Activated naive CD4-positive, alpha-beta T cell treated with anti-CD3 and anti-CD28 coated beads, Interleukin-2, amount 10 ng/mL, durations not matched to agents 7 days and 5 days (primary cell): ENCODE measurements around the gene ACP1.

ENCODE experiments used
- CTCF ChIA-PET: fragments of 350-600 bp; sonication (Branson Sonifier 250); formaldehyde crosslinking; loops from one replicate; lab custom pipeline; 2021; ENCODE audit warnings: antibody characterized with exemption; lab: Charles Lee
- DNase-seq: peaks from one replicate; pipeline ENCODE4 v3.0.0-alpha.2; 2020
- H3K27ac Mint-ChIP-seq: one replicate; pipeline ENCODE4 v1.8.0; 2021; ENCODE audit warnings: mild to moderate bottlenecking, moderate library complexity, mixed read lengths
- H3K27me3 Mint-ChIP-seq: one replicate; pipeline ENCODE4 v1.8.0; 2021; ENCODE audit warnings: mild to moderate bottlenecking, mixed read lengths
- H3K36me3 Mint-ChIP-seq: one replicate; pipeline ENCODE4 v1.8.0; 2021; ENCODE audit warnings: mixed read lengths
- H3K4me1 Mint-ChIP-seq: one replicate; pipeline ENCODE4 v1.8.0; 2021; ENCODE audit warnings: mixed read lengths
- H3K4me3 Mint-ChIP-seq: one replicate; pipeline ENCODE4 v1.8.0; 2021; ENCODE audit warnings: mild to moderate bottlenecking, moderate library complexity, mixed read lengths
- H3K9me3 Mint-ChIP-seq: one replicate; pipeline ENCODE4 v1.8.0; 2021; ENCODE audit warnings: mixed read lengths

Gene ACP1

GRCh38 chr2:244547-244946, 20.2 kb upstream of the ACP1 start:
- no peak overlapping the region for H3K4me3 Mint-ChIP-seq
- DNase-seq: no peak
- H3K27me3 Mint-ChIP-seq: no peaks in the 10 kb centered on the region
- peaks cover 4% of the 10 kb centered on the region for H3K4me1 Mint-ChIP-seq
- no peaks in the 10 kb centered on the region for H3K9me3 Mint-ChIP-seq
- H3K36me3 Mint-ChIP-seq: peaks cover 10% of the 10 kb centered on the region
- CTCF ChIA-PET: no interaction called here
- no peak overlapping the region for H3K27ac Mint-ChIP-seq

- H3K27me3 Mint-ChIP-seq: no peaks in the 10 kb centered on the region
- H3K9me3 Mint-ChIP-seq: no peaks in the 10 kb centered on the region
- no peak overlapping the region for H3K27ac Mint-ChIP-seq
- H3K4me3 Mint-ChIP-seq: no peak overlapping the region
- CTCF ChIA-PET: interaction anchor here (1.0 to 2.9 kb wide), 11 partner anchors 8 to 392 kb away, joined by 3 to 14 read pairs (median 4); no protein-coding TSS in a partner anchor
- peaks cover 4% of the 10 kb centered on the region for H3K4me1 Mint-ChIP-seq
- peak; percentile 43 for DNase-seq
- peaks cover 3% of the 10 kb centered on the region for H3K36me3 Mint-ChIP-seq
Measured at GRCh38 chr2:246489-247144, 18.1 kb upstream of the ACP1 start.

- Mint-ChIP-seq H3K4me3 (no peak overlapping the region), H3K4me1 (peaks cover 4% of the 10 kb centered on the region), H3K36me3 (peaks cover 3% of the 10 kb centered on the region), H3K9me3 (no peaks in the 10 kb centered on the region), H3K27ac (no peak overlapping the region), H3K27me3 (no peaks in the 10 kb centered on the region)
- no peak for DNase-seq
- CTCF ChIA-PET: interaction anchor here (1.3 kb wide), 1 partner anchor 9 kb away, joined by 4 read pairs; no protein-coding TSS in a partner anchor
Measured at GRCh38 chr2:248724-249123, 16.0 kb upstream of the ACP1 start.

GRCh38 chr2:249538-250042, 15.2 kb upstream of the ACP1 start:
- H3K36me3 Mint-ChIP-seq: peaks cover 3% of the 10 kb centered on the region
- H3K4me3 Mint-ChIP-seq: no peak overlapping the region
- H3K9me3 Mint-ChIP-seq: no peaks in the 10 kb centered on the region
- CTCF ChIA-PET: interaction anchor here (1.0 kb wide), 1 partner anchor 230 kb away, joined by 4 read pairs; no protein-coding TSS in a partner anchor
- H3K27me3 Mint-ChIP-seq: no peaks in the 10 kb centered on the region
- no peak overlapping the region for H3K27ac Mint-ChIP-seq
- no peak for DNase-seq
- H3K4me1 Mint-ChIP-seq: peaks cover 4% of the 10 kb centered on the region

GRCh38 chr2:252001-252602, 12.6 kb upstream of the ACP1 start:
- no peak overlapping the region for H3K4me3 Mint-ChIP-seq
- no peak for DNase-seq
- H3K9me3 Mint-ChIP-seq: no peaks in the 10 kb centered on the region
- no peak overlapping the region for H3K27ac Mint-ChIP-seq
- H3K36me3 Mint-ChIP-seq: no peaks in the 10 kb centered on the region
- no peaks in the 10 kb centered on the region for H3K4me1 Mint-ChIP-seq
- CTCF ChIA-PET: no interaction called here
- H3K27me3 Mint-ChIP-seq: no peaks in the 10 kb centered on the region

- Mint-ChIP-seq H3K4me1 (no peaks in the 10 kb centered on the region), H3K9me3 (peaks cover 7% of the 10 kb centered on the region), H3K36me3 (peaks cover 3% of the 10 kb centered on the region), H3K4me3 (no peak overlapping the region), H3K27ac (no peak overlapping the region), H3K27me3 (no peaks in the 10 kb centered on the region)
- DNase-seq: no peak
- CTCF ChIA-PET: no interaction called here
Measured at GRCh38 chr2:253202-253638, 11.5 kb upstream of the ACP1 start.

GRCh38 chr2:254241-254640, 10.5 kb upstream of the ACP1 start:
- CTCF ChIA-PET: interaction anchor here (1.5 kb wide), 1 partner anchor 36 kb away, joined by 3 read pairs; no protein-coding TSS in a partner anchor
- Mint-ChIP-seq H3K9me3 (peaks cover 14% of the 10 kb centered on the region), H3K4me1 (no peaks in the 10 kb centered on the region), H3K4me3 (no peak overlapping the region), H3K27ac (no peak overlapping the region), H3K27me3 (no peaks in the 10 kb centered on the region), H3K36me3 (peaks cover 3% of the 10 kb centered on the region)
- DNase-seq: no peak

- no peak overlapping the region for H3K27ac Mint-ChIP-seq
- no peak overlapping the region for H3K4me3 Mint-ChIP-seq
- no peaks in the 10 kb centered on the region for H3K4me1 Mint-ChIP-seq
- H3K27me3 Mint-ChIP-seq: no peaks in the 10 kb centered on the region
- H3K36me3 Mint-ChIP-seq: peaks cover 3% of the 10 kb centered on the region
- CTCF ChIA-PET: interaction anchor here (1.0 to 1.5 kb wide), 2 partner anchors 9 to 35 kb away, joined by 3 to 4 read pairs; no protein-coding TSS in a partner anchor
- peaks cover 14% of the 10 kb centered on the region for H3K9me3 Mint-ChIP-seq
- no peak for DNase-seq
Measured at GRCh38 chr2:255195-255594, 9.6 kb upstream of the ACP1 start.

- no peak for DNase-seq
- no peaks in the 10 kb centered on the region for H3K27me3 Mint-ChIP-seq
- peaks cover 14% of the 10 kb centered on the region for H3K9me3 Mint-ChIP-seq
- H3K27ac Mint-ChIP-seq: no peak overlapping the region
- H3K4me1 Mint-ChIP-seq: no peaks in the 10 kb centered on the region
- H3K36me3 Mint-ChIP-seq: peaks cover 3% of the 10 kb centered on the region
- no peak overlapping the region for H3K4me3 Mint-ChIP-seq
- CTCF ChIA-PET: interaction anchor here (0.9 kb wide), 2 partner anchors 9 to 379 kb away, joined by 3 read pairs; no protein-coding TSS in a partner anchor
Measured at GRCh38 chr2:256094-256493, 8.7 kb upstream of the ACP1 start.

GRCh38 chr2:257429-257828, 7.3 kb upstream of the ACP1 start:
- Mint-ChIP-seq H3K9me3 (peaks cover 14% of the 10 kb centered on the region), H3K27ac (no peak overlapping the region), H3K4me1 (peaks cover 4% of the 10 kb centered on the region), H3K36me3 (peaks cover 8% of the 10 kb centered on the region), H3K27me3 (no peaks in the 10 kb centered on the region), H3K4me3 (no peak overlapping the region)
- no peak for DNase-seq
- CTCF ChIA-PET: no interaction called here

- DNase-seq: no peak
- Mint-ChIP-seq H3K27ac (no peak overlapping the region), H3K4me1 (peaks cover 7% of the 10 kb centered on the region), H3K4me3 (no peak overlapping the region), H3K27me3 (no peaks in the 10 kb centered on the region), H3K36me3 (peaks cover 8% of the 10 kb centered on the region), H3K9me3 (peaks cover 14% of the 10 kb centered on the region)
- CTCF ChIA-PET: no interaction called here
Measured at GRCh38 chr2:257842-258241, 6.9 kb upstream of the ACP1 start.

- Mint-ChIP-seq H3K27ac (no peak overlapping the region), H3K4me3 (no peak overlapping the region), H3K4me1 (peaks cover 10% of the 10 kb centered on the region), H3K27me3 (no peaks in the 10 kb centered on the region), H3K9me3 (peaks cover 14% of the 10 kb centered on the region), H3K36me3 (peaks cover 8% of the 10 kb centered on the region)
- no peak for DNase-seq
- CTCF ChIA-PET: no interaction called here
Measured at GRCh38 chr2:258933-259332, 5.8 kb upstream of the ACP1 start.

GRCh38 chr2:259789-260331, 4.9 kb upstream of the ACP1 start:
- DNase-seq: no peak
- Mint-ChIP-seq H3K4me1 (peaks cover 10% of the 10 kb centered on the region), H3K27me3 (no peaks in the 10 kb centered on the region), H3K4me3 (no peak overlapping the region), H3K36me3 (peaks cover 8% of the 10 kb centered on the region), H3K9me3 (peaks cover 14% of the 10 kb centered on the region), H3K27ac (no peak overlapping the region)
- CTCF ChIA-PET: no interaction called here

GRCh38 chr2:260507-261161, 4.1 kb upstream of the ACP1 start:
- CTCF ChIA-PET: no interaction called here
- no peak for DNase-seq
- peaks cover 14% of the 10 kb centered on the region for H3K9me3 Mint-ChIP-seq

More at GRCh38 chr2:260507-261161, 4.1 kb upstream of the ACP1 start:
- Mint-ChIP-seq H3K4me1 (peaks cover 13% of the 10 kb centered on the region), H3K4me3 (no peak overlapping the region), H3K27ac (no peak overlapping the region), H3K27me3 (no peaks in the 10 kb centered on the region), H3K36me3 (peaks cover 8% of the 10 kb centered on the region)
